Measurements from ENCODE around the gene MYB. TPM values are rescaled to one million over a fixed set of nuclear protein-coding genes. Genes with fewer than 3 reads are reported as not detected.

Gene MYB
- total RNA-seq, 1 experiment from 2014 or later, result 8.3 TPM

DNA sequence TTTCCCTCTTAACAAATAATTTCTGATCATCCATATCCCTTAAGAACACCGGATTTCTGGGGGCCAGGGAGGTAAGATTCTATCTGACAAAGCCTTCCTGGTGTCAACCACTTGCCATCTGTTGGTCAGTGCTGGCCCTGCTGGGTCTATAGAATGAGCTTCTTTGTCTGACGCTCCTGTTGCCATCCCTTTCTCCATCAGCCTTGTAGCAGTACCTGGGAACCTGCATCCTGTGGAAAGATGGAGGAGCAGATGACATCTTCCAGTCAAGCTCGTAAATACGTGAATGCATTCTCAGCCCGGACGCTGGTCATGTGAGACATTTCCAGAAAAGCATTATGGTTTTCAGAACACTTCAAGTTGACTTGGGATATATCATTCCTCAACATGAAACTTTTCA lies 36.6 kb downstream of the MYB start:
- Histone ChIP-seq H3K9me3 (ENCODE audit: low read depth, low read length, poor library complexity, severe bottlenecking) (no peaks in the 10 kb centered on the region), H3K36me3 (ENCODE audit: insufficient read depth, low read length, poor library complexity, severe bottlenecking) (no peaks in the 10 kb centered on the region), H3K4me1 (ENCODE audit: insufficient read depth, low read length, poor library complexity, severe bottlenecking) (peaks cover under 1% of the 10 kb centered on the region), H3K4me3 (ENCODE audit: low read depth, low read length, poor library complexity, severe bottlenecking) (no peak overlapping the region), H3K27ac (ENCODE audit: low read depth, low read length, poor library complexity, severe bottlenecking) (no peak overlapping the region), H3K27me3 (replicated peaks; ENCODE audit: insufficient read depth, low read depth, low read length, poor library complexity) (no peaks in the 10 kb centered on the region)
- DNase-seq (ENCODE audit: low spot score), result no peak
- BruUV-seq (replicated peaks), result no TSS peak
- no peak for TF ChIP-seq EZH2 (IDR thresholded peaks at IDR 0.05; ENCODE audit: borderline replicate concordance, low read depth, low read length, poor library complexity, severe bottlenecking)
- TF ChIP-seq, protein P1, sequence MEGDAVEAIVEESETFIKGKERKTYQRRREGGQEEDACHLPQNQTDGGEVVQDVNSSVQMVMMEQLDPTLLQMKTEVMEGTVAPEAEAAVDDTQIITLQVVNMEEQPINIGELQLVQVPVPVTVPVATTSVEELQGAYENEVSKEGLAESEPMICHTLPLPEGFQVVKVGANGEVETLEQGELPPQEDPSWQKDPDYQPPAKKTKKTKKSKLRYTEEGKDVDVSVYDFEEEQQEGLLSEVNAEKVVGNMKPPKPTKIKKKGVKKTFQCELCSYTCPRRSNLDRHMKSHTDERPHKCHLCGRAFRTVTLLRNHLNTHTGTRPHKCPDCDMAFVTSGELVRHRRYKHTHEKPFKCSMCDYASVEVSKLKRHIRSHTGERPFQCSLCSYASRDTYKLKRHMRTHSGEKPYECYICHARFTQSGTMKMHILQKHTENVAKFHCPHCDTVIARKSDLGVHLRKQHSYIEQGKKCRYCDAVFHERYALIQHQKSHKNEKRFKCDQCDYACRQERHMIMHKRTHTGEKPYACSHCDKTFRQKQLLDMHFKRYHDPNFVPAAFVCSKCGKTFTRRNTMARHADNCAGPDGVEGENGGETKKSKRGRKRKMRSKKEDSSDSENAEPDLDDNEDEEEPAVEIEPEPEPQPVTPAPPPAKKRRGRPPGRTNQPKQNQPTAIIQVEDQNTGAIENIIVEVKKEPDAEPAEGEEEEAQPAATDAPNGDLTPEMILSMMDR (conservative IDR thresholded peaks at IDR 0.05; ENCODE audit: low read depth, low read length), result no peak
- CTCF ChIA-PET, result no interaction called here
- intact Hi-C loops (cut with micrococcal nuclease; ENCODE audit: unreplicated experiment), result no loop called here
- POLR2A ChIA-PET (ENCODE audit: low non-redundant PET), result no interaction called here

DNA sequence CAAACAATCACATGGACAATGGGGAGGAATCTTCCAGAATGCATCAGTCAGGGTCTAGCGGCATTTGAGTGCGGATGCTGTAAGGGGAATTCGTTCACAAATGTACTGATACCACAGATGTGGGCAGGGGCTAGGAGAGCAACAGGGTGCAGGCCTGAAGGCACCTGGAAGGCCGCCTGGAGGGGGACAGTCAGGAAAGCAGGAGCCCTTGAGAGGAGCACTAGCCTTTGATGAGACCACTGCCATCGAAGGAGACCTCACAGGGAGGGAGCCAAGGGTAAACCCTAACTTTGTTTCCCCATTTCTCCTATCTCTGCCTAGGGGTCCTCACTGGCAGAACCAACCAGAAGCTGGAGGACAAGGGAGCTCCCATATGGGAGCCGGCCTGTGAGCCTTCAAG lies 38.2 kb downstream of the MYB start:
- CTCF ChIA-PET, result no interaction called here
- Histone ChIP-seq H3K9me3 (ENCODE audit: low read depth, low read length, poor library complexity, severe bottlenecking) (no peaks in the 10 kb centered on the region), H3K4me3 (ENCODE audit: low read depth, low read length, poor library complexity, severe bottlenecking) (no peak overlapping the region), H3K27ac (ENCODE audit: low read depth, low read length, poor library complexity, severe bottlenecking) (no peak overlapping the region), H3K4me1 (ENCODE audit: insufficient read depth, low read length, poor library complexity, severe bottlenecking) (peaks cover 9% of the 10 kb centered on the region), H3K36me3 (ENCODE audit: insufficient read depth, low read length, poor library complexity, severe bottlenecking) (no peaks in the 10 kb centered on the region), H3K27me3 (replicated peaks; ENCODE audit: insufficient read depth, low read depth, low read length, poor library complexity) (no peaks in the 10 kb centered on the region)
- TF ChIP-seq, protein P1 (conservative IDR thresholded peaks at IDR 0.05; ENCODE audit: low read depth, low read length), result no peak
- no peak for TF ChIP-seq EZH2 (IDR thresholded peaks at IDR 0.05; ENCODE audit: borderline replicate concordance, low read depth, low read length, poor library complexity, severe bottlenecking)
- no peak for DNase-seq (ENCODE audit: low spot score)
- POLR2A ChIA-PET (ENCODE audit: low non-redundant PET), result interaction anchor here (0.6 kb wide), 1 partner anchor 9 kb away, joined by 3 read pairs; no protein-coding TSS in a partner anchor
- intact Hi-C loops (cut with micrococcal nuclease; ENCODE audit: unreplicated experiment), result no loop called here
- BruUV-seq (replicated peaks), result no TSS peak

DNA sequence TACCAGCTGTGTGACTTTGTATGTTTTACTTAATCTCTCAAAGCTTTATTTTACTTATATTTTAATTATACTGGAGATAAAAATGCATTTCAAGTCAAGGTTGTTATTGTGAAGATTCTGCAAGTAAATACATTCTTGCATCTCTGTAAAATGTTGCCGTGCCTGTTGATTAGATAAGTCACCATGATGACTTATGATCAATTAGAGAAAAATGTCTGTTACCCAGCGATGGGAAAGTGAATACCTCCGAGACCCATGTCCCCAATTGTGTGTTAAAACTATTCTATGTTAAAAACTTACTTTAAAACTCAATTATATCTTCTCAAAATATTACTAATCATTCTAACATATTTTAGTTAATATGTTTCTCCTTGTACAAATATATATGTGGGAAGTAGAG lies 39.9 kb downstream of the MYB start:
- TF ChIP-seq, protein P1 (conservative IDR thresholded peaks at IDR 0.05; ENCODE audit: low read depth, low read length), result no peak
- no peak for TF ChIP-seq EZH2 (IDR thresholded peaks at IDR 0.05; ENCODE audit: borderline replicate concordance, low read depth, low read length, poor library complexity, severe bottlenecking)
- no peak for DNase-seq (ENCODE audit: low spot score)
- no peaks in the 10 kb centered on the region for H3K36me3 ChIP-seq (ENCODE audit: insufficient read depth, low read length, poor library complexity, severe bottlenecking)
- H3K4me3 ChIP-seq (ENCODE audit: low read depth, low read length, poor library complexity, severe bottlenecking), result no peak overlapping the region
- no TSS peak for BruUV-seq (replicated peaks)
- H3K27me3 ChIP-seq (replicated peaks; ENCODE audit: insufficient read depth, low read depth, low read length, poor library complexity), result no peaks in the 10 kb centered on the region
- no peak overlapping the region for H3K27ac ChIP-seq (ENCODE audit: low read depth, low read length, poor library complexity, severe bottlenecking)
- peaks cover 15% of the 10 kb centered on the region for H3K4me1 ChIP-seq (ENCODE audit: insufficient read depth, low read length, poor library complexity, severe bottlenecking)
- no peaks in the 10 kb centered on the region for H3K9me3 ChIP-seq (ENCODE audit: low read depth, low read length, poor library complexity, severe bottlenecking)
- intact Hi-C loops (cut with micrococcal nuclease; ENCODE audit: unreplicated experiment), result no loop called here
- POLR2A ChIA-PET (ENCODE audit: low non-redundant PET), result interaction anchor here (0.6 kb wide), 1 partner anchor 121 kb away, joined by 4 read pairs; no protein-coding TSS in a partner anchor
- CTCF ChIA-PET, result no interaction called here
